Measurements from ENCODE around the gene TRIM24.
A peak's percentile ranks its signal among the peaks of the same experiment; 100 is the strongest.
"Not testable (repeated sequence)": the region's sequence is repeated elsewhere in the genome, so short reads cannot be mapped to it uniquely, and the experiment has no call there.

The TRIM24 gene

GRCh38 chr7:138460649-138461607, 869 bp downstream of the TRIM24 start:
- DNase-seq = peak; percentile 39

GRCh38 chr7:138463291-138463618, 3.2 kb downstream of the TRIM24 start:
- DNase-seq = not testable (repeated sequence)

- no peak for DNase-seq
Observed at GRCh38 chr7:138465046-138465445, 5.0 kb downstream of the TRIM24 start.

GRCh38 chr7:138466069-138466756, 6.2 kb downstream of the TRIM24 start:
- DNase-seq = not testable (repeated sequence)

GRCh38 chr7:138468244-138469123, 8.4 kb downstream of the TRIM24 start:
- DNase-seq = no peak

- DNase-seq = no peak
Observed at GRCh38 chr7:138470391-138471157, 10.5 kb downstream of the TRIM24 start.

- no peak for DNase-seq
Observed at GRCh38 chr7:138472292-138473079, 12.4 kb downstream of the TRIM24 start.

- no peak for DNase-seq
Observed at GRCh38 chr7:138475377-138475776, 15.3 kb downstream of the TRIM24 start.

GRCh38 chr7:138477081-138477578, 17.1 kb downstream of the TRIM24 start:
- DNase-seq = no peak

- no peak for DNase-seq
Observed at GRCh38 chr7:138477581-138477980, 17.5 kb downstream of the TRIM24 start.

GRCh38 chr7:138478499-138478908, 18.4 kb downstream of the TRIM24 start:
- no peak for DNase-seq

- no peak for DNase-seq
Observed at GRCh38 chr7:138480527-138480926, 20.5 kb downstream of the TRIM24 start.

- no peak for DNase-seq
Observed at GRCh38 chr7:138481447-138482380, 21.7 kb downstream of the TRIM24 start.

GRCh38 chr7:138483531-138483930, 23.5 kb downstream of the TRIM24 start:
- no peak for DNase-seq

- not testable (repeated sequence) for DNase-seq
Observed at GRCh38 chr7:138485508-138485907, 25.4 kb downstream of the TRIM24 start.

GRCh38 chr7:138489139-138489538, 29.1 kb downstream of the TRIM24 start:
- not testable (repeated sequence) for DNase-seq

GRCh38 chr7:138491612-138492386, 31.7 kb downstream of the TRIM24 start:
- DNase-seq = no peak

- no peak for DNase-seq
Observed at GRCh38 chr7:138492423-138492822, 32.4 kb downstream of the TRIM24 start.

- no peak for DNase-seq
Observed at GRCh38 chr7:138493535-138493934, 33.5 kb downstream of the TRIM24 start.

All from effector CD4-positive, alpha-beta T cell (primary cell).